Trophoblast cell (in vitro differentiated cells and primary cell): ENCODE data around the gene ILRUN.
A peak's percentile ranks its signal among the peaks of the same experiment; 100 is the strongest.
"Not testable (repeated sequence)": the region's sequence is repeated elsewhere in the genome, so short reads cannot be mapped to it uniquely, and the experiment has no call there.

Experiments used
- DNase-seq, 2 donors: peaks; one replicate each; pipeline ENCODE4 v3.0.0-alpha.2; 2016
- H2AFZ ChIP-seq: 2 replicates; pipeline ENCODE4 v1.6.1; 2013; ENCODE audit warnings: low read length, moderate library complexity, mild to moderate bottlenecking; ENCODE audit not compliant: insufficient read depth, poor library complexity
- H2AK5ac ChIP-seq: 2 replicates; pipeline ENCODE4 v1.6.1; 2013; ENCODE audit warnings: mild to moderate bottlenecking, low read length
- H2BK120ac ChIP-seq: 2 replicates; pipeline ENCODE4 v1.6.1; 2013; ENCODE audit warnings: low read length, mild to moderate bottlenecking, moderate library complexity; ENCODE audit not compliant: insufficient read depth, poor library complexity
- H2BK12ac ChIP-seq: 2 replicates; pipeline ENCODE4 v1.6.1; 2013; ENCODE audit warnings: mild to moderate bottlenecking, low read length, moderate library complexity
- H2BK5ac ChIP-seq: 2 replicates; pipeline ENCODE4 v1.6.1; 2013; ENCODE audit warnings: low read length, low read depth, moderate library complexity, mild to moderate bottlenecking; ENCODE audit not compliant: poor library complexity
- H3K14ac ChIP-seq: 2 replicates; pipeline ENCODE4 v1.6.1; 2013; ENCODE audit warnings: mild to moderate bottlenecking, low read length
- H3K18ac ChIP-seq: 2 replicates; pipeline ENCODE4 v1.6.1; 2013; ENCODE audit warnings: mild to moderate bottlenecking, low read length
- H3K23ac ChIP-seq: 2 replicates; pipeline ENCODE4 v1.6.1; 2013; ENCODE audit warnings: low read length
- H3K27ac ChIP-seq: 2 replicates; pipeline ENCODE4 v1.5.1; 2013; ENCODE audit warnings: low read depth, mild to moderate bottlenecking, inconsistent platforms, low read length, moderate library complexity
- H3K27me3 ChIP-seq: 2 replicates; pipeline ENCODE4 v1.6.1; 2013; ENCODE audit warnings: inconsistent platforms, mild to moderate bottlenecking, low read length, moderate library complexity; ENCODE audit not compliant: insufficient read depth
- H3K36me3 ChIP-seq, 2 experiments: 1 replicate in 1 of 2; 2 replicates in 1 of 2; pipeline ENCODE4 v1.6.1; 2013; ENCODE audit warnings: low read length in 2 of 2, mild to moderate bottlenecking in 2 of 2, moderate library complexity in 1 of 2; ENCODE audit not compliant: insufficient read depth in 2 of 2, control insufficient read depth in 1 of 2
- H3K4ac ChIP-seq: 2 replicates; pipeline ENCODE4 v1.6.1; 2013; ENCODE audit warnings: low read depth, mild to moderate bottlenecking, low read length, moderate library complexity
- H3K4me1 ChIP-seq, 2 experiments: 1 replicate in 1 of 2; 2 replicates in 1 of 2; pipeline ENCODE4 v1.6.1; 2013; ENCODE audit warnings: low read length in 2 of 2, mild to moderate bottlenecking in 2 of 2, moderate library complexity in 1 of 2; ENCODE audit not compliant: insufficient read depth in 2 of 2, control insufficient read depth in 1 of 2
- H3K4me2 ChIP-seq: 2 replicates; pipeline ENCODE4 v1.6.1; 2013; ENCODE audit warnings: inconsistent platforms, mild to moderate bottlenecking, low read length, moderate library complexity
- H3K4me3 ChIP-seq: 2 replicates; pipeline ENCODE4 v1.5.1; 2013; ENCODE audit warnings: mild to moderate bottlenecking, low read depth, low read length, inconsistent platforms
- H3K79me1 ChIP-seq: one replicate; pipeline ENCODE4 v1.6.1; 2013; ENCODE audit warnings: low read length
- H3K79me2 ChIP-seq: 2 replicates; pipeline ENCODE4 v1.6.1; 2013; ENCODE audit warnings: low read length, mild to moderate bottlenecking; ENCODE audit not compliant: control insufficient read depth, insufficient read depth, poor library complexity
- H3K9ac ChIP-seq: 2 replicates; pipeline ENCODE4 v1.6.1; 2013; ENCODE audit warnings: mild to moderate bottlenecking, low read length
- H3K9me3 ChIP-seq: 2 replicates; pipeline ENCODE4 v1.6.1; 2013; ENCODE audit warnings: low read depth, mild to moderate bottlenecking, control low read depth, inconsistent platforms, low read length; ENCODE audit not compliant: insufficient read depth
- H4K12ac ChIP-seq: 2 replicates; pipeline ENCODE4 v1.6.1; 2013; ENCODE audit warnings: low read depth, mild to moderate bottlenecking, low read length, moderate library complexity
- H4K8ac ChIP-seq: 2 replicates; pipeline ENCODE4 v1.6.1; 2013; ENCODE audit warnings: low read depth, mild to moderate bottlenecking, low read length, moderate library complexity
- H4K91ac ChIP-seq: one replicate; pipeline ENCODE4 v1.6.1; 2013; ENCODE audit warnings: low read depth, mild to moderate bottlenecking, low read length, moderate library complexity
- WGBS: extraction: QIAGEN DNeasy Blood & Tissue Kit; methylation state at CpG from one replicate; pipeline ENCODE4 v1.1.7; 2013; ENCODE audit warnings: missing lambda C conversion rate; ENCODE audit not compliant: insufficient read length, insufficient coverage; ENCODE audit errors: extremely low coverage; 5-methylcytosine and 5-hydroxymethylcytosine counted together

Gene ILRUN

DNA sequence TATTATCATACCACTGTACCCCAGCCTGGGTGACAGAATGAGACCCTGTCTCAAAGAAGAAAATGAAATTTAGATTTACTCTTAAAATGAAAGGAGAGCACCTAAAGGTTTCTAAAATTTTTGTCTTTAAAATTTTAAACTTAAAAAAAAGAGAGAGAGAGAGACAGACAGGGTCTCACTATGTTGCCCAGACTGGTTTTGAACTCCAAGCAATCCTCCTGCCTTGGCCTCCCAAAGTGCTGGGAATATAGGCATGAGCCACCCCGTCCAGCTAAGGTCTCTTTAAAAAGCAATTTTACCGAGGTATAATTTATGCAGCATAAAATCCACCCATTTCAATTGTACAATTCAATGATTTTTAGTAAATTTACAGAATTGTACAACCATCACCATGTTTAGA, 33.2 kb downstream of the ILRUN start:
- WGBS: no CpG with 5 or more reads among the region's 2 CpGs
- Histone ChIP-seq H3K27me3 (no peaks in the 10 kb centered on the region), H2BK120ac (no peak overlapping the region), H3K36me3 (no peaks in the 10 kb centered on the region), H3K79me2 (peaks cover 2% of the 10 kb centered on the region), H2AFZ (no peak overlapping the region), H3K27ac (no peak overlapping the region), H2AK5ac (no peak overlapping the region), H2BK5ac (no peak overlapping the region), H3K9me3 (no peaks in the 10 kb centered on the region), H3K18ac (no peak overlapping the region), H3K4me3 (no peak overlapping the region), H3K4me1 (peaks cover 0 to 8% of the 10 kb centered on the region in 2 experiments), H3K14ac (no peak overlapping the region), H3K9ac (no peak overlapping the region), H3K4ac (peak overlapping the region; percentile 1), H3K23ac (no peak overlapping the region), H3K4me2 (no peak overlapping the region), H4K8ac (no peak overlapping the region), H4K12ac (no peak overlapping the region), H2BK12ac (no peak overlapping the region), H4K91ac (no peak overlapping the region), H3K79me1 (no peaks in the 10 kb centered on the region)
- no peak for DNase-seq

DNA sequence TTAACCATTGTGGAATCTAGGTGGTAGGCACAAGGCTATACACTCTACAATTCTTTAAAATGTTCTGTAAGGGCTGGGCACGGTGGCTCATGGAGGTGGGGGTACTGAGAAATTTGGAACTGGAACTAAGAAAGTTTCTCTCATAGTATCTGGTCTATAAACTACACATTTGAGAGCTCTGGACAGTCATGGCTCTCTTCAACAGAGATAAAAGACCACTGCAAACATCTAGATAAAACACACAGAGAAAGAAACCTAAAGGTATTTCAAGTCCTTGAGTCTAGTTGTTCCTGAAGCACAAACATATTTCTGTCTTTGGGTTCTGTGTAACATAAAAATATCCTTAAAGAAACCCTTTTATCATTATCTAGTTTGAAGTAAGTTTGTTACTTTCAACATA, 35.2 kb downstream of the ILRUN start:
- Histone ChIP-seq H4K91ac (no peak overlapping the region), H2BK5ac (no peak overlapping the region), H3K4me2 (no peak overlapping the region), H3K18ac (no peak overlapping the region), H2AFZ (no peak overlapping the region), H3K9ac (no peak overlapping the region), H2BK120ac (no peak overlapping the region), H3K36me3 (no peaks in the 10 kb centered on the region), H3K23ac (no peak overlapping the region), H3K79me2 (peaks cover 2% of the 10 kb centered on the region), H3K4ac (no peak overlapping the region), H2BK12ac (no peak overlapping the region), H3K14ac (no peak overlapping the region), H3K4me3 (no peak overlapping the region), H3K9me3 (no peaks in the 10 kb centered on the region), H3K27ac (no peak overlapping the region), H2AK5ac (no peak overlapping the region), H4K12ac (no peak overlapping the region), H3K27me3 (no peaks in the 10 kb centered on the region), H3K4me1 (peaks cover 0 to 12% of the 10 kb centered on the region in 2 experiments), H3K79me1 (no peaks in the 10 kb centered on the region), H4K8ac (no peak overlapping the region)
- no peak for DNase-seq
- WGBS: no CpG with 5 or more reads among the region's 1 CpG

DNA sequence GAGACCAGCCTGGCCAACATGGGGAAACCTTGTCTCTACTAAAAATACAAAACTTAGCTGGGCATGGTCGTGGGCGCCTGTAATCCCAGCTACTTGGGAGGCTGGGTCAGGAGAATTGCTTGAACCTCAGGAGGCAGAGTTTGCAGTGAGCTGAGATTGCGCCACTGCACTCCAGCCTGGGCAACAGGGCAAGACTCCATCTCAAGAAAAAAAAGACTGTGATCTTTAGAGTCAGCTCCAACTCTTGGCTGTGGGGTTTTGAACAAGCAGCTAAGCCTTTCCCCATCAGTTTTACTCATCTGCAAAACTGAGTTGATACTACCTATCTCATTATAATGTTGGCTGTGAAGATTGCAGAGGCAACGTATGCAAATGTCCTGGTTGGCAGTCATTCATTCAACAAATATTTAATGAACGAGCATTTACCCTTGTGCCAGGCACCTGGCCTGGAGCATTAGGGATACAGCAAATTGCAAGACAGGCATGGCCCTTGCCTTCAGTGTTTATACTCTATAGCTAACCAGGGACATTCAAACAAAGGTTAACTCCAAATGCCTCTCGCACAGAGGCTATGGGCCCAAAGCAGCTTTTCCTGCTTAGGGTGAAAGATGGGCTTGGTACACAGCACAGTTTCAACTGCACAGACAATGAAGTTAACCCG, 37.8 kb downstream of the ILRUN start:
- no peak overlapping the region for H2BK120ac ChIP-seq
- DNase-seq: no peak
- no CpG with 5 or more reads among the region's 7 CpGs for WGBS

DNA sequence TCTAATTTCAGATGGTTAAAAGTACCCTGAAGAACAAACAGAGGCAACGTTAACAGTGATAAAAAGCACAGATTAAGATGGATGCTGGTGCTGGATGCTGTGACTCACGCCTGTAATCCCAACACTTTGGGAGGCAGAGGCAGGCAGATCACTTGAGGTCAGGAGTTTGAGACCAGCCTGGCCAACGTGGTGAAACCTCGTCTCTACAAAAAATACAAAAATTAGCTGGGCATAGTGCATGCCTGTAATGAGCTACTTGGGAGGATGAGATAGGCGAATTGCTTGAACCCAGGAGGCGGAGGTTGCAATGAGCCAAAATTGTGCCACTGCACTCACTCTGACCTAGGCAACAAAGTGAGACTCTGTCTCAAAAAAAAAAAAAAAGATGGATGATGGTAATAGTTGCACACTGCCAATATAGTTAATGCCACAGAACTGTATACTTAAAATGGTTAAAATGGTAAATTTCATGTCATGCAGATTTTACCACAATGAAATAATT, 38.5 kb downstream of the ILRUN start:
- no CpG with 5 or more reads among the region's 6 CpGs for WGBS
- H3K4me1 ChIP-seq, H2BK12ac ChIP-seq, H3K27me3 ChIP-seq, H3K36me3 ChIP-seq, H3K27ac ChIP-seq, H3K23ac ChIP-seq, H4K8ac ChIP-seq, H3K9ac ChIP-seq, H4K91ac ChIP-seq, H2BK5ac ChIP-seq, H3K4me2 ChIP-seq, H2AFZ ChIP-seq, H3K9me3 ChIP-seq, H4K12ac ChIP-seq, H3K14ac ChIP-seq, H3K4ac ChIP-seq, H3K79me2 ChIP-seq, H3K79me1 ChIP-seq, H3K4me3 ChIP-seq, H2AK5ac ChIP-seq, H2BK120ac ChIP-seq: not testable (repeated sequence)
- H3K18ac ChIP-seq: peak overlapping the region; percentile 18
- DNase-seq: peak; percentile 18 to 40

More for the DNA sequence above, 37.8 kb downstream of the ILRUN start:
- no peak overlapping the region for H3K27ac ChIP-seq
- H3K36me3 ChIP-seq: peaks cover 0 to under 1% of the 10 kb centered on the region in 2 experiments
- no peak overlapping the region for H3K23ac ChIP-seq
- no peak overlapping the region for H2BK12ac ChIP-seq
- H3K9me3 ChIP-seq: no peaks in the 10 kb centered on the region
- no peak overlapping the region for H2BK5ac ChIP-seq
- H3K14ac ChIP-seq: no peak overlapping the region
- H4K91ac ChIP-seq: no peak overlapping the region
- H3K4ac ChIP-seq: no peak overlapping the region
- H3K79me1 ChIP-seq: no peaks in the 10 kb centered on the region
- H3K9ac ChIP-seq: no peak overlapping the region
- H2AK5ac ChIP-seq: no peak overlapping the region
- no peaks in the 10 kb centered on the region for H3K27me3 ChIP-seq
- no peak overlapping the region for H4K12ac ChIP-seq
- H3K4me3 ChIP-seq: no peak overlapping the region
- no peak overlapping the region for H3K4me2 ChIP-seq
- peaks cover 2% of the 10 kb centered on the region for H3K79me2 ChIP-seq
- no peak overlapping the region for H4K8ac ChIP-seq
- no peak overlapping the region for H3K18ac ChIP-seq
- peaks cover 0 to 4% of the 10 kb centered on the region in 2 experiments for H3K4me1 ChIP-seq
- H2AFZ ChIP-seq: no peak overlapping the region
